Right lobe of liver (tissue), 6 donors: ENCODE data around the gene EPHB1. TPM values are rescaled to one million over a fixed set of nuclear protein-coding genes. Genes with fewer than 3 reads are reported as not detected.

Source experiments
- ATAC-seq, 4 donors: fragments of 200-7000 bp; cut with Tn5 transposase; one replicate each; pipeline ENCODE4 v1.9.1; 2020; ENCODE audit warnings: mild to moderate bottlenecking in 4 of 4, moderate library complexity in 4 of 4
- DNase-seq, 3 donors: peaks; one replicate each; pipeline ENCODE4 v3.0.0-alpha.2; 2020
- H3K27ac ChIP-seq, 3 donors: fragments of 200-600 bp; one replicate each; pipeline ENCODE4 v1.8.0; 2022
- H3K27me3 ChIP-seq, 2 donors: fragments of 200-600 bp; one replicate each; pipeline ENCODE4 v1.8.0; 2022
- H3K36me3 ChIP-seq, 4 donors: fragments of 200-600 bp; sonication (generic) in 1 of 4; one replicate each; pipeline versions ENCODE4 v1.5.1 to v1.8.0; 2017 to 2022; ENCODE audit warnings: control low read depth in 1 of 4
- H3K4me1 ChIP-seq, 4 donors: fragments of 200-600 bp; sonication (generic) in 1 of 4; one replicate each; pipeline versions ENCODE4 v1.5.1 to v1.8.0; 2017 to 2022; ENCODE audit warnings: control low read depth in 1 of 4
- H3K4me3 ChIP-seq, 3 donors: fragments of 200-600 bp; one replicate each; pipeline ENCODE4 v1.8.0; 2022
- H3K9me3 ChIP-seq, 4 donors: fragments of 200-600 bp; sonication (generic) in 1 of 4; one replicate each; pipeline versions ENCODE4 v1.5.1 to v1.8.0; 2017 to 2022; ENCODE audit warnings: control low read depth in 1 of 4
- CTCF ChIP-seq, 4 donors: fragments of 200-600 bp in 3 of 4; fragments of 450-650 bp in 1 of 4; IDR thresholded peaks; one replicate each; pipeline versions ENCODE4 v1.5.1 to v1.8.0; 2016 to 2022; ENCODE audit warnings: antibody characterized with exemption in 4 of 4, mild to moderate bottlenecking in 2 of 4
- POLR2A ChIP-seq: fragments of 450-650 bp; IDR thresholded peaks from one replicate; pipeline ENCODE4 v1.6.1; 2017; ENCODE audit warnings: antibody characterized with exemption, mild to moderate bottlenecking
- WGBS: methylation state at CpG from one replicate; pipeline ENCODE4 v1.1.6; 2018; ENCODE audit warnings: low coverage, low lambda C conversion rate; ENCODE audit not compliant: insufficient coverage; ENCODE audit errors: missing lambda C conversion rate; 5-methylcytosine and 5-hydroxymethylcytosine counted together
- intact Hi-C, 2 donors: fragments of 100-400 bp; cut with DNase I; formaldehyde crosslinking; loops; one replicate each; pipeline versions ENCODE4 v1.11.2 to v1.14.1; 2022
- total RNA-seq, 6 experiments: library from RNA; depleted of rRNA in 2 of 6; stranded (reverse); fragments of >200 nt in 2 of 6; fragmentation: NEBNext Ultra II Directional in 3 of 6; extraction: Animal tissue kit (Norgen Biotek cat#: 25700) in 3 of 6; gene quantifications; one replicate each; pipeline versions ENCODE4 v1.1.0 to v1.2.4, GENCODE V29; 2016 to 2023
- donor health status: DM: no; HTN: yes; CAD: no.
- donor health status: DM: no; HTN: no; CAD: no.
- donor health status: DM: no; HTN: no; CAD: no.
- donor health status: DM: no; HTN: yes; CAD: no.
- donor health status: DM: no; HTN: yes; CAD: no.

The EPHB1 gene
- total RNA-seq, 6 experiments from 2014 or later, result 0.63 to 10.9 (median 1.8) TPM

GRCh38 chr3:134822090-134822489 is 27.0 kb downstream of the EPHB1 start:
- H3K9me3 ChIP-seq, result no peaks in the 10 kb centered on the region
- no peak for ATAC-seq
- DNase-seq, result no peak
- H3K27me3 ChIP-seq, result no peaks in the 10 kb centered on the region
- WGBS, result 56% methylated on average over 1 of the region's 4 CpGs
- no peak for TF ChIP-seq POLR2A
- no peak for TF ChIP-seq CTCF (IDR thresholded peaks at IDR 0.05)
- H3K4me1 ChIP-seq, result no peaks in the 10 kb centered on the region
- no peaks in the 10 kb centered on the region for H3K36me3 ChIP-seq
- intact Hi-C loops, result no loop called here
- no peak overlapping the region for H3K27ac ChIP-seq
- H3K4me3 ChIP-seq, result no peak overlapping the region

DNA sequence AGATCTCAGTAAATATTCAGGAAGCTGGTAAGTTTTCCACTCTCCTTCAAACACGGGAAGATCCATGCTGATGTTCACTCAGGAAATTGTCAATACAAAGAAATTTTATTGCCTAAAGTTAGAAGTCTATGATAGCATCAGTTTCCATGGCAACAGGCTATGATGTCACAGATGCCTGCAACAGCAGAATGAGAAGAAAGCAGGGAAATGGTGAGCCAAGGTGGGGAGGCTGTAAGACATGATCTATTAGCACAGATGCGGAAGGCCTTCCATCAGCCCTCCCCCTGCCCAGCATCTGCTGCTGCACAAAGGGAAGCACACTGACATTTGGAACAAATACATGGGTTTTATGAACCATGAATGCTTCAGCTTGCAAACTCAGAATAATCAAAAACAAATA is 28.6 kb downstream of the EPHB1 start:
- TF ChIP-seq CTCF (IDR thresholded peaks at IDR 0.05), result no peak
- TF ChIP-seq POLR2A, result no peak
- H3K4me1 ChIP-seq, result no peaks in the 10 kb centered on the region
- intact Hi-C loops, result no loop called here
- H3K27me3 ChIP-seq, result no peaks in the 10 kb centered on the region
- DNase-seq (no peak), ATAC-seq (no peak)
- WGBS, result 55% methylated on average over 2 of the region's 2 CpGs
- H3K36me3 ChIP-seq, result no peaks in the 10 kb centered on the region
- H3K4me3 ChIP-seq, result no peak overlapping the region
- no peaks in the 10 kb centered on the region for H3K9me3 ChIP-seq
- no peak overlapping the region for H3K27ac ChIP-seq

DNA sequence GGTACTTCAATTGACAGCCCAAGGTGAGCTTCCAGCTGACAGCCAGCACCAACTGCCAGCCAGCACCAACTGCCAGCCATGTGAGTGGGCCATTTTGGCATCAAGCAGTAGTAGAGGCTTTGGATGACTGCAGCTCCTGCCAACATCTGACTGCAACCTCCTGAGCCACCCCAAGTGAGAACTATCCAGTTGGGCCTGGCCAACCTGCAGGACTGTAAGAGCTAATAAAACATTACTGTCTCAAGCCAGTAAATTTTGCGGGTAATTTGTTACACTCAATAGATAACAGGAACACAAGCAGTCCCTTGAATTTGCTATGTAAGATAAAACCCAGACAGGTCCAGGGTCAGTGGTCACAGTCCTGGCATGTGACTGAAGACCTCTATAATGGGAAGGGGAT is 29.7 kb downstream of the EPHB1 start:
- no peak overlapping the region for H3K27ac ChIP-seq
- no peak overlapping the region for H3K4me3 ChIP-seq
- no peaks in the 10 kb centered on the region for H3K36me3 ChIP-seq
- DNase-seq (no peak), ATAC-seq (no peak)
- no peaks in the 10 kb centered on the region for H3K4me1 ChIP-seq
- TF ChIP-seq CTCF (IDR thresholded peaks at IDR 0.05) (no peak), POLR2A (no peak)
- intact Hi-C loops, result no loop called here
- 67% methylated on average over 1 of the region's 1 CpG for WGBS
- H3K9me3 ChIP-seq, result no peaks in the 10 kb centered on the region
- H3K27me3 ChIP-seq, result no peaks in the 10 kb centered on the region

DNA sequence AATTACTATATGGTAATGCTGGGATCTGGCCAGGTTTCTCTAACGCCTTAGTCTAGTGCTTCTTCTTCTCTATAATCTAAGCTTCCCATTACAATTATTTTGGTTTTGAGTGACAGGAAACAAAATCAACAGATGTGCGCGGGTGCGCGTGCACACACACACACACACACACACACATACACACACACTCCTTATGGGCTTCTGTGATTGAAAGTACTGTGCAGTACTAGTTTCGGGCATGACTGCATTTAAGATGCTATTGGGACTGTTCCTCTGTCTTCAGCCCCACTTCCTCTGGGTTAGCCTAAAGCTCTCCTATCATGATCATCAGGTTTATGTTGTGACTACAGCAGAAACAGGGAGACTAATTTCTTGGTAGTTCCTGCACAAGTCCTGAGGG is 32.2 kb downstream of the EPHB1 start:
- Histone ChIP-seq H3K27ac (no peak overlapping the region), H3K9me3 (no peaks in the 10 kb centered on the region), H3K36me3 (no peaks in the 10 kb centered on the region), H3K27me3 (no peaks in the 10 kb centered on the region), H3K4me1 (no peaks in the 10 kb centered on the region), H3K4me3 (no peak overlapping the region)
- intact Hi-C loops, result no loop called here
- 84% methylated on average over 5 of the region's 6 CpGs for WGBS
- ATAC-seq (no peak), DNase-seq (no peak)
- TF ChIP-seq CTCF (IDR thresholded peaks at IDR 0.05) (no peak), POLR2A (no peak)

- no peak for DNase-seq
- WGBS, result 75% methylated on average over 2 of the region's 3 CpGs
- no peak overlapping the region for H3K27ac ChIP-seq
- H3K36me3 ChIP-seq, result no peaks in the 10 kb centered on the region
- H3K27me3 ChIP-seq, result no peaks in the 10 kb centered on the region
- no peaks in the 10 kb centered on the region for H3K9me3 ChIP-seq
- ATAC-seq, result no peak
- TF ChIP-seq POLR2A (no peak), CTCF (IDR thresholded peaks at IDR 0.05) (no peak)
- intact Hi-C loops, result no loop called here
- H3K4me3 ChIP-seq, result no peak overlapping the region
- H3K4me1 ChIP-seq, result no peaks in the 10 kb centered on the region
These were observed 34.7 kb downstream of the EPHB1 start for GRCh38 chr3:134829721-134830120.
